A673 (cell line): ENCODE data around the gene MAP4K5. TPM values are rescaled to one million over a fixed set of nuclear protein-coding genes. Genes with fewer than 3 reads are reported as not detected.

Experiments
- BruUV-seq: library from RNA; stranded (reverse); fragments of 400-500 nt; replicated peaks from 2 replicates; lab custom pipeline; 2021; lab: Mats Ljungman, UMichigan
- CTCF ChIA-PET: fragments of 300-600 bp; sonication (Branson Sonifier 250); formaldehyde crosslinking; loops from one replicate; lab custom pipeline; 2022; ENCODE audit warnings: antibody characterized with exemption; lab: Charles Lee
- POLR2A ChIA-PET: fragments of 300-600 bp; sonication (Branson Sonifier 250); formaldehyde crosslinking; loops from one replicate; lab custom pipeline; 2022; ENCODE audit warnings: antibody characterized with exemption; ENCODE audit not compliant: low non-redundant PET; lab: Charles Lee
- DNase-seq: peaks from one replicate; pipeline ENCODE4 v3.0.0-alpha.2; 2015; ENCODE audit warnings: low spot score
- H3K27ac ChIP-seq: fragments of 200-600 bp; sonication (generic); 2 replicates; pipeline ENCODE4 v1.5.1; 2016; ENCODE audit warnings: mixed run types, low read depth, mild to moderate bottlenecking, mixed read lengths, antibody characterized with exemption, low read length; ENCODE audit not compliant: poor library complexity, severe bottlenecking
- H3K27me3 ChIP-seq: fragments of 200-600 bp; sonication (generic); replicated peaks from 2 replicates; pipeline ENCODE4 v1.6.1; 2017; ENCODE audit warnings: mixed run types, low read depth, mild to moderate bottlenecking, mixed read lengths, antibody characterized with exemption, low read length; ENCODE audit not compliant: insufficient read depth, poor library complexity
- H3K36me3 ChIP-seq: fragments of 200-600 bp; sonication (generic); 2 replicates; pipeline ENCODE4 v1.6.1; 2016; ENCODE audit warnings: mixed run types, mild to moderate bottlenecking, mixed read lengths, antibody characterized with exemption, low read length; ENCODE audit not compliant: insufficient read depth, poor library complexity, severe bottlenecking
- H3K4me1 ChIP-seq: fragments of 200-600 bp; sonication (generic); 2 replicates; pipeline ENCODE4 v1.6.1; 2017; ENCODE audit warnings: mixed run types, mild to moderate bottlenecking, mixed read lengths, antibody characterized with exemption, low read length; ENCODE audit not compliant: insufficient read depth, poor library complexity, severe bottlenecking
- H3K4me3 ChIP-seq: fragments of 200-600 bp; sonication (generic); 2 replicates; pipeline ENCODE4 v1.5.1; 2016; ENCODE audit warnings: low read depth, mixed run types, mild to moderate bottlenecking, mixed read lengths, low read length; ENCODE audit not compliant: poor library complexity, severe bottlenecking
- H3K9me3 ChIP-seq: fragments of 200-600 bp; sonication (generic); 2 replicates; pipeline ENCODE4 v1.6.1; 2016; ENCODE audit warnings: mixed run types, low read depth, mild to moderate bottlenecking, mixed read lengths, antibody characterized with exemption, low read length; ENCODE audit not compliant: poor library complexity, severe bottlenecking
- CTCF ChIP-seq: fragments of 300-800, 200-600 bp; sonication (generic); conservative IDR thresholded peaks from 2 replicates; pipeline ENCODE4 v1.5.1; 2017; ENCODE audit warnings: low read depth, mild to moderate bottlenecking, antibody characterized with exemption, low read length, moderate library complexity, mixed read lengths
- EZH2 ChIP-seq: fragments of 200-600 bp; sonication (generic); IDR thresholded peaks from 2 replicates; pipeline ENCODE4 v1.6.1; 2017; ENCODE audit warnings: borderline replicate concordance, low read depth, mild to moderate bottlenecking, mixed read lengths, antibody characterized with exemption, low read length; ENCODE audit not compliant: poor library complexity, severe bottlenecking
- intact Hi-C: fragments of 100-400 bp; cut with micrococcal nuclease; formaldehyde crosslinking; loops from one replicate; pipeline ENCODE4 v1.10.0; 2022; ENCODE audit not compliant: unreplicated experiment
- total RNA-seq: library from RNA; stranded (reverse); gene quantifications from 2 replicates; pipeline ENCODE4 v1.2.3, GENCODE V29; 2021

Gene MAP4K5
- total RNA-seq, 1 experiment from 2014 or later: 57.9 TPM

GRCh38 chr14:50447461-50447860, 84.9 kb downstream of the MAP4K5 start:
- no peak for DNase-seq
- no TSS peak for BruUV-seq
- Histone ChIP-seq H3K36me3 (peaks cover 38% of the 10 kb centered on the region), H3K27ac (no peak overlapping the region), H3K27me3 (no peaks in the 10 kb centered on the region), H3K9me3 (no peaks in the 10 kb centered on the region), H3K4me3 (no peak overlapping the region), H3K4me1 (no peaks in the 10 kb centered on the region)
- POLR2A ChIA-PET: no interaction called here
- intact Hi-C loops: no loop called here
- CTCF ChIA-PET: no interaction called here
- no peak for TF ChIP-seq EZH2

GRCh38 chr14:50434528-50434927, 97.8 kb downstream of the MAP4K5 start:
- intact Hi-C loops: no loop called here
- DNase-seq: no peak
- Histone ChIP-seq H3K4me3 (no peak overlapping the region), H3K27ac (no peak overlapping the region), H3K36me3 (peaks cover 41% of the 10 kb centered on the region), H3K4me1 (no peaks in the 10 kb centered on the region), H3K9me3 (peaks cover 8% of the 10 kb centered on the region), H3K27me3 (no peaks in the 10 kb centered on the region)
- ChIA-PET POLR2A (no interaction called here), CTCF (no interaction called here)
- TF ChIP-seq CTCF: no peak
- no peak for TF ChIP-seq EZH2
- BruUV-seq: no TSS peak

GRCh38 chr14:50432131-50432530, 100.2 kb downstream of the MAP4K5 start:
- H3K4me3 ChIP-seq: no peak overlapping the region
- H3K9me3 ChIP-seq: peaks cover 6% of the 10 kb centered on the region
- intact Hi-C loops: no loop called here
- TF ChIP-seq EZH2 (no peak), CTCF (no peak)
- DNase-seq: no peak
- no peaks in the 10 kb centered on the region for H3K27me3 ChIP-seq
- ChIA-PET POLR2A (no interaction called here), CTCF (no interaction called here)
- no peak overlapping the region for H3K27ac ChIP-seq
- no TSS peak for BruUV-seq
- H3K36me3 ChIP-seq: peaks cover 41% of the 10 kb centered on the region
- H3K4me1 ChIP-seq: no peaks in the 10 kb centered on the region

GRCh38 chr14:50425816-50426215, 106.6 kb downstream of the MAP4K5 start:
- no TSS peak for BruUV-seq

More at GRCh38 chr14:50425816-50426215, 106.6 kb downstream of the MAP4K5 start:
- H3K9me3 ChIP-seq: no peaks in the 10 kb centered on the region
- H3K27me3 ChIP-seq: no peaks in the 10 kb centered on the region
- H3K4me3 ChIP-seq: no peak overlapping the region
- no peak for DNase-seq
- no peak overlapping the region for H3K27ac ChIP-seq
- intact Hi-C loops: no loop called here
- H3K4me1 ChIP-seq: no peaks in the 10 kb centered on the region
- CTCF ChIA-PET: no interaction called here
- TF ChIP-seq EZH2: no peak
- no peak for TF ChIP-seq CTCF
- H3K36me3 ChIP-seq: peaks cover 22% of the 10 kb centered on the region
- POLR2A ChIA-PET: no interaction called here
